Testis (tissue), 2 donors: ENCODE measurements around the gene STYXL1.
"Not testable (repeated sequence)": the region's sequence is repeated elsewhere in the genome, so short reads cannot be mapped to it uniquely, and the experiment has no call there.

Source experiments
- POLR2A ChIP-seq: fragments of 450-650 bp; IDR thresholded peaks from one replicate; pipeline ENCODE4 v1.6.1; 2017; ENCODE audit warnings: antibody characterized with exemption, mild to moderate bottlenecking, moderate library complexity
- TF ChIP-seq, protein P1 (sequence below), 3 experiments: fragments of 450-650 bp in 2 of 3; fragments of 200-600 bp in 1 of 3; sonication (generic) in 1 of 3; IDR thresholded peaks; one replicate each; pipeline ENCODE4 v1.5.1; 2016 to 2019; ENCODE audit warnings: antibody characterized with exemption in 3 of 3, mild to moderate bottlenecking in 2 of 3, moderate library complexity in 1 of 3

DNA sequence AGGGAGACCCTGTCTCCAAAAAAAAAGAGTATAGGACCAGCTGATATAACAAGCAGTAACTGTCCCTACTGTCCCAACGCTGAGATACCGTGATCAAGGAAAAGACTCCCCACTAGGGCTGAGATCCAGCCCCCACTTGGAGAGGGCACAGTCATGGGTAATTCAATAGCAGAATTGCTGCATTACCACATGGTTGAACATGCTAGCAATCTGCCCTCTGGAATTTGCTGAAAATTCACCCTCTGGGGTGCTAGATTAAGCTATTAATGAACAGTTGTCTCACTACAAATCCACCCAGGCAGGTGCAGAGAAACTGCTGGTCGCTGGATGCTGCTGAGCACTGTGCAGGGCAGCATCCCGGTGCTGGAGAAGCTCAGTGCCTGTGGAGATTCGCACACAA is 46.5 kb upstream of the STYXL1 start:
- TF ChIP-seq, protein P1, sequence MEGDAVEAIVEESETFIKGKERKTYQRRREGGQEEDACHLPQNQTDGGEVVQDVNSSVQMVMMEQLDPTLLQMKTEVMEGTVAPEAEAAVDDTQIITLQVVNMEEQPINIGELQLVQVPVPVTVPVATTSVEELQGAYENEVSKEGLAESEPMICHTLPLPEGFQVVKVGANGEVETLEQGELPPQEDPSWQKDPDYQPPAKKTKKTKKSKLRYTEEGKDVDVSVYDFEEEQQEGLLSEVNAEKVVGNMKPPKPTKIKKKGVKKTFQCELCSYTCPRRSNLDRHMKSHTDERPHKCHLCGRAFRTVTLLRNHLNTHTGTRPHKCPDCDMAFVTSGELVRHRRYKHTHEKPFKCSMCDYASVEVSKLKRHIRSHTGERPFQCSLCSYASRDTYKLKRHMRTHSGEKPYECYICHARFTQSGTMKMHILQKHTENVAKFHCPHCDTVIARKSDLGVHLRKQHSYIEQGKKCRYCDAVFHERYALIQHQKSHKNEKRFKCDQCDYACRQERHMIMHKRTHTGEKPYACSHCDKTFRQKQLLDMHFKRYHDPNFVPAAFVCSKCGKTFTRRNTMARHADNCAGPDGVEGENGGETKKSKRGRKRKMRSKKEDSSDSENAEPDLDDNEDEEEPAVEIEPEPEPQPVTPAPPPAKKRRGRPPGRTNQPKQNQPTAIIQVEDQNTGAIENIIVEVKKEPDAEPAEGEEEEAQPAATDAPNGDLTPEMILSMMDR (IDR thresholded peaks at IDR 0.05) = not testable (repeated sequence)
- TF ChIP-seq POLR2A = not testable (repeated sequence)
